CD4-positive, alpha-beta memory T cell (primary cell): ENCODE results near the gene ZNRF3. TPM values are rescaled to one million over a fixed set of nuclear protein-coding genes. Genes with fewer than 3 reads are reported as not detected.

Experiments used
- CTCF ChIA-PET: fragments of 350-600 bp; sonication (Branson Sonifier 250); formaldehyde crosslinking; loops from one replicate; lab custom pipeline; 2021; ENCODE audit warnings: inconsistent platforms; ENCODE audit not compliant: partially characterized antibody; lab: Charles Lee
- POLR2A ChIA-PET: fragments of 350-600 bp; sonication (Branson Sonifier 250); formaldehyde crosslinking; loops from one replicate; lab custom pipeline; 2021; ENCODE audit not compliant: partially characterized antibody; lab: Charles Lee
- DNase-seq, 5 donors: peaks; one replicate each; pipeline versions ENCODE4 v3.0.0 to v3.0.0-alpha.2; 2020 to 2022; ENCODE audit warnings: mixed read lengths in 1 of 5
- H3K27ac ChIP-seq: one replicate; pipeline ENCODE4 v1.7.0; 2013; ENCODE audit warnings: low read depth, low read length
- H3K27me3 ChIP-seq: 2 replicates; pipeline ENCODE4 v1.7.0; 2013; ENCODE audit warnings: mild to moderate bottlenecking, low read length, moderate library complexity; ENCODE audit not compliant: insufficient read depth
- H3K36me3 ChIP-seq: 2 replicates; pipeline ENCODE4 v1.7.0; 2013; ENCODE audit warnings: mild to moderate bottlenecking, low read length, moderate library complexity; ENCODE audit not compliant: insufficient read depth
- H3K4me1 ChIP-seq: 2 replicates; pipeline ENCODE4 v1.7.0; 2013; ENCODE audit warnings: mild to moderate bottlenecking, low read length, moderate library complexity; ENCODE audit not compliant: insufficient read depth
- H3K4me3 ChIP-seq, 2 donors: one replicate each; pipeline ENCODE4 v1.7.0; 2013; ENCODE audit warnings: low read length in 2 of 2, mild to moderate bottlenecking in 1 of 2
- H3K9me3 ChIP-seq, 2 donors: one replicate each; pipeline ENCODE4 v1.7.0; 2013; ENCODE audit warnings: low read length in 2 of 2, control low read depth in 1 of 2; ENCODE audit not compliant: control insufficient read depth in 1 of 2
- H3K27ac Mint-ChIP-seq, 7 donors: one replicate each; pipeline ENCODE4 v1.8.0; 2020 to 2021; ENCODE audit warnings: mixed read lengths in 7 of 7, mild to moderate bottlenecking in 6 of 7, inconsistent platforms in 3 of 7, moderate library complexity in 3 of 7
- H3K27me3 Mint-ChIP-seq, 2 donors: one replicate each; pipeline ENCODE4 v1.8.0; 2020 to 2021; ENCODE audit warnings: mixed read lengths in 2 of 2
- H3K36me3 Mint-ChIP-seq, 2 donors: one replicate each; pipeline ENCODE4 v1.8.0; 2020 to 2021; ENCODE audit warnings: mixed read lengths in 2 of 2, inconsistent platforms in 1 of 2, mild to moderate bottlenecking in 1 of 2
- H3K4me1 Mint-ChIP-seq, 4 donors: one replicate each; pipeline ENCODE4 v1.8.0; 2020 to 2021; ENCODE audit warnings: mixed read lengths in 4 of 4, mild to moderate bottlenecking in 1 of 4
- H3K4me3 Mint-ChIP-seq, 8 donors: one replicate each; pipeline ENCODE4 v1.8.0; 2020 to 2021; ENCODE audit warnings: mixed read lengths in 8 of 8, mild to moderate bottlenecking in 7 of 8, moderate library complexity in 6 of 8, inconsistent platforms in 3 of 8
- H3K9me3 Mint-ChIP-seq, 8 donors: one replicate each; pipeline ENCODE4 v1.8.0; 2020 to 2021; ENCODE audit warnings: mixed read lengths in 8 of 8, mild to moderate bottlenecking in 5 of 8, inconsistent platforms in 3 of 8, moderate library complexity in 1 of 8
- intact Hi-C: fragments of 100-400 bp; cut with micrococcal nuclease; formaldehyde crosslinking; loops from one replicate; pipeline ENCODE4 v1.15.1; 2023
- polyA plus RNA-seq, 2 donors: library from polyadenylated mRNA; unstranded; fragments of 300-500 nt; fragmentation: Illumina TruSeq; gene quantifications; one replicate each; pipeline ENCODE4 v1.2.3, GENCODE V29; 2021
- total RNA-seq, 2 experiments: library from RNA; stranded (reverse); gene quantifications; one replicate each; pipeline ENCODE4 v1.2.3, GENCODE V29; 2021

ZNRF3 gene
- total and polyA plus RNA-seq, 4 experiments from 2014 or later = 0.11 to 0.89 (median 0.70) TPM; not detected in 1

DNA sequence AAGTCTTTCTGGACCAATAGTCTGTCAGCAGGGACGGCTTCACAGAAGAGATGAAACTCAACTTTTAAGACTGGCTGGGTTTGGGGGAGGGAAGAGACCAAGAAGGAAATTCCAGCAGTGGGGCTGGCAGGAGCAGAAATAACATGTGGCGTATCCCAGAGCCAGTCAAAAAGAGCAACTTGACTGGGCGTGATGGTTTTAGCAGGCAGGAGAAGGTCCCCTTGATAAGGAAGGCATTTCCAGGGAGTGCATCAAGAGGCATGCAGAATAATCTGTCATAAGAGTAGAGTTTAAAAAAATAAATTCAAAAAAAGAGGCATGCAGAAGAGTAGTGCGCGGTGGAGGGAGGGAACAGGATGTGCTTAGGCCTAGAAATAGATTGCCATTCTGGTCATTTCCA, 125.8 kb downstream of the ZNRF3 start:
- Histone ChIP-seq H3K27me3 (no peaks in the 10 kb centered on the region), H3K4me1 (no peaks in the 10 kb centered on the region), H3K9me3 (no peaks in the 10 kb centered on the region), H3K27ac (no peak overlapping the region), H3K4me3 (no peak overlapping the region), H3K36me3 (no peaks in the 10 kb centered on the region)
- DNase-seq = no peak
- POLR2A ChIA-PET = no interaction called here
- CTCF ChIA-PET = no interaction called here
- intact Hi-C loops = no loop called here
- H3K4me3 Mint-ChIP-seq = no peak overlapping the region
- no peaks in the 10 kb centered on the region for H3K4me1 Mint-ChIP-seq
- H3K36me3 Mint-ChIP-seq = no peaks in the 10 kb centered on the region
- no peaks in the 10 kb centered on the region for H3K9me3 Mint-ChIP-seq
- H3K27ac Mint-ChIP-seq = no peak overlapping the region
- peaks cover 0 to 1% of the 10 kb centered on the region in 2 donors for H3K27me3 Mint-ChIP-seq

DNA sequence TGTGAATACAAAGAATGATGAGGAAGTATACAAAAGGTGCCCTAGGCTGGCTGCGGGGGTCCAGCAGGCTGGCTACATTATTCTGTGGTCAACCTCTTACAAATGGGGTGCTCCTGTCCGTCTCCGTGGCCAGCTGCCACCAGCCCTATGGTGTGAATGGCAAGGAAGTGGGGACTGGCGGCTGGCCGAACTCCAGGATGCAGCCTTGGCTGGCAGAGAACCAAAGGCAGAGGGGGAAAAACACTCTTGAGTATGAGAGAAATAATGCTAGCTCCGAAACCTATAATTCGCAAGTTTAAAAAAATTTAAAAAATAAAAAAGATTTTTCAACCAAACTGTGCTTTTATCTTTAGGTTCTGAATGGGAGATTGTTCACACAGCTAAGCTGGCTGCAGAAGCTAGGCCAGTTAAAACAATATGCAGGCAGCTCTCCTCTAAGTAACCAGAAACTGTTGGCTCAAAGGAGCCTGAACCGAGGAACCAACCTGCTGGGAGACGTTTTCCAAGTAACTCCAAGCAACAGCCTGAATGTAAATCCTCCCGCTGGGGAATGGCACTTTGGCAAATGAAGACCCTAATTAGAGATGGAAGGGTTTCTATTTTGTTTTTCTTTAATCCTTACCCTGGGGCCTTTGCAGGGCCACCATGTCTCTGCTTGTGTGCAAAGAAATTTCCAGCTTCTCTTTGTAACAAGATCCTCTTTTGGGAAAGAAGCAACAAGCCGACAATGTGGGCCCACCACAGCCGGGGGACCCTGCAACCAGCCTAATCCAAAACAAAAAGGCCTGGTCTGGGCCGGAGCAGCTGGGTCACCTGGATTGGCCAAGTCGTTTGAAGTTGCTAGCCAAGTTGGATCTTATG, 128.1 kb downstream of the ZNRF3 start:
- H3K9me3 Mint-ChIP-seq = no peaks in the 10 kb centered on the region
- no peak overlapping the region for H3K27ac Mint-ChIP-seq
- peaks cover 4 to 8% (median 6%) of the 10 kb centered on the region in 4 donors for H3K4me1 Mint-ChIP-seq
- H3K27me3 Mint-ChIP-seq = peaks cover 0 to 2% of the 10 kb centered on the region in 2 donors
- Histone ChIP-seq H3K36me3 (no peaks in the 10 kb centered on the region), H3K4me1 (no peaks in the 10 kb centered on the region), H3K27ac (no peak overlapping the region), H3K4me3 (no peak overlapping the region), H3K9me3 (no peaks in the 10 kb centered on the region), H3K27me3 (no peaks in the 10 kb centered on the region)
- H3K4me3 Mint-ChIP-seq = no peak overlapping the region
- CTCF ChIA-PET = no interaction called here
- POLR2A ChIA-PET = no interaction called here
- DNase-seq = no peak
- no peaks in the 10 kb centered on the region for H3K36me3 Mint-ChIP-seq
- intact Hi-C loops = no loop called here

DNA sequence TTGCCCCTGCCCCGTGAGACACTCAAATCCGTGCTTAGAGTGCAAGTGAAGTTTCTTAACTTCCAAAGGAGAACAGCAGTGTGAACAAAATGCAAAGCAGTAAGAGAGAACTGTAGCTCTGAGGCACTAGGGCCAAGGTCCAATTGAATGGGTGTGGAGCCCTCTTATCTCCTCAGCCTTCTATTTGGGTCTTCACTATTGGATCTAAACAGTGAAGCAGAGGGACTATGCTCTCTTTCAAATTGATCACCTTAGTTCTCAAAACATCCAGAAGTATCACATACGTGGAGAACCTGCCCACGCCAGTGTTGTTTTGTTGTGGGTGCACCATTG, 128.7 kb downstream of the ZNRF3 start:
- ChIA-PET POLR2A (no interaction called here), CTCF (no interaction called here)
- no peaks in the 10 kb centered on the region for H3K9me3 ChIP-seq
- no peaks in the 10 kb centered on the region for H3K9me3 Mint-ChIP-seq
- no peak overlapping the region for H3K4me3 ChIP-seq
- no peak overlapping the region for H3K27ac Mint-ChIP-seq
- no peak for DNase-seq
- peaks cover 4 to 9% (median 6%) of the 10 kb centered on the region in 4 donors for H3K4me1 Mint-ChIP-seq
- intact Hi-C loops = no loop called here
- no peaks in the 10 kb centered on the region for H3K36me3 ChIP-seq
- no peaks in the 10 kb centered on the region for H3K27me3 ChIP-seq
- no peaks in the 10 kb centered on the region for H3K4me1 ChIP-seq
- no peaks in the 10 kb centered on the region for H3K36me3 Mint-ChIP-seq
- no peak overlapping the region for H3K4me3 Mint-ChIP-seq
- H3K27ac ChIP-seq = no peak overlapping the region
- peaks cover 0 to 2% of the 10 kb centered on the region in 2 donors for H3K27me3 Mint-ChIP-seq

GRCh38 chr22:29012952-29013351, 129.6 kb downstream of the ZNRF3 start:
- intact Hi-C loops = no loop called here
- DNase-seq = no peak
- Mint-ChIP-seq H3K9me3 (peaks cover 0 to under 1% (median 0%) of the 10 kb centered on the region in 8 donors), H3K27ac (no peak overlapping the region), H3K4me1 (peaks cover 4 to 9% (median 6%) of the 10 kb centered on the region in 4 donors), H3K36me3 (no peaks in the 10 kb centered on the region), H3K4me3 (no peak overlapping the region), H3K27me3 (peaks cover 0 to 2% of the 10 kb centered on the region in 2 donors)
- Histone ChIP-seq H3K9me3 (no peaks in the 10 kb centered on the region), H3K4me3 (no peak overlapping the region), H3K4me1 (no peaks in the 10 kb centered on the region), H3K27me3 (no peaks in the 10 kb centered on the region), H3K27ac (no peak overlapping the region), H3K36me3 (no peaks in the 10 kb centered on the region)
- ChIA-PET POLR2A (no interaction called here), CTCF (interaction anchor here (0.9 to 1.1 kb wide), 3 partner anchors 28 to 181 kb away, joined by 3 read pairs; no protein-coding TSS in a partner anchor)

- Mint-ChIP-seq H3K4me3 (no peak overlapping the region), H3K9me3 (peaks cover 0 to 6% (median 3%) of the 10 kb centered on the region in 8 donors), H3K27ac (no peak overlapping the region), H3K27me3 (peaks cover 0 to 2% of the 10 kb centered on the region in 2 donors), H3K4me1 (peaks cover 4 to 9% (median 6%) of the 10 kb centered on the region in 4 donors), H3K36me3 (no peaks in the 10 kb centered on the region)
- H3K27me3 ChIP-seq = no peaks in the 10 kb centered on the region
- H3K36me3 ChIP-seq = no peaks in the 10 kb centered on the region
- ChIA-PET CTCF (interaction anchor here (0.6 to 1.2 kb wide), 3 partner anchors 13 to 27 kb away, joined by 3 to 5 read pairs (median 4); no protein-coding TSS in a partner anchor), POLR2A (no interaction called here)
- no peaks in the 10 kb centered on the region for H3K4me1 ChIP-seq
- intact Hi-C loops = no loop called here
- no peak overlapping the region for H3K27ac ChIP-seq
- H3K4me3 ChIP-seq = no peak overlapping the region
- no peak for DNase-seq
- no peaks in the 10 kb centered on the region for H3K9me3 ChIP-seq
Observed at GRCh38 chr22:29014293-29014692, 130.9 kb downstream of the ZNRF3 start.

DNA sequence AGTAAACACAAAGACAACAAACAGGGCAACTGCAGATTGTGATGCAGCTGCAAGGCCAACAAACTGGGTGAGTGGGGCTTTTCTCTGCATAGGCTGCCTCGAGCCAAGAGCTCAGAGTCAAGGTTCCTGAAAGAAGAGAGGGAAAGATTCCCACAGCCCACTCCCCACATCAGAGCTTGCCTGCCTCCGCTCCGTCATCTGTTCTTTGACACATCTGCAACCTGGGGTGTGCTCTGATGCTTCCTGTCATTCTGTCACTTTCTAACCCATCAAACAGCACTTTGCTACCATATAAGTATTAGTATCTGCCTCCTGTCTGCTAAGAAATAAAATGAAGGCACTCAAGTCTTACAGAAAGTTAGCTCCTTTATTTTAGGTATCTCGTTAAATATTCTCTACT, 131.4 kb downstream of the ZNRF3 start:
- Histone ChIP-seq H3K9me3 (no peaks in the 10 kb centered on the region), H3K27me3 (no peaks in the 10 kb centered on the region), H3K4me1 (no peaks in the 10 kb centered on the region), H3K4me3 (no peak overlapping the region), H3K27ac (no peak overlapping the region), H3K36me3 (no peaks in the 10 kb centered on the region)
- H3K9me3 Mint-ChIP-seq = peaks cover 0 to 7% (median 3%) of the 10 kb centered on the region in 8 donors
- peaks cover 0 to 2% of the 10 kb centered on the region in 2 donors for H3K27me3 Mint-ChIP-seq
- no peak overlapping the region for H3K27ac Mint-ChIP-seq
- ChIA-PET POLR2A (no interaction called here), CTCF (interaction anchor here (0.6 to 1.2 kb wide), 2 partner anchors 14 to 26 kb away, joined by 4 to 5 read pairs; no protein-coding TSS in a partner anchor)
- peaks cover 4 to 9% (median 6%) of the 10 kb centered on the region in 4 donors for H3K4me1 Mint-ChIP-seq
- H3K36me3 Mint-ChIP-seq = no peaks in the 10 kb centered on the region
- intact Hi-C loops = no loop called here
- DNase-seq = no peak
- no peak overlapping the region for H3K4me3 Mint-ChIP-seq

DNA sequence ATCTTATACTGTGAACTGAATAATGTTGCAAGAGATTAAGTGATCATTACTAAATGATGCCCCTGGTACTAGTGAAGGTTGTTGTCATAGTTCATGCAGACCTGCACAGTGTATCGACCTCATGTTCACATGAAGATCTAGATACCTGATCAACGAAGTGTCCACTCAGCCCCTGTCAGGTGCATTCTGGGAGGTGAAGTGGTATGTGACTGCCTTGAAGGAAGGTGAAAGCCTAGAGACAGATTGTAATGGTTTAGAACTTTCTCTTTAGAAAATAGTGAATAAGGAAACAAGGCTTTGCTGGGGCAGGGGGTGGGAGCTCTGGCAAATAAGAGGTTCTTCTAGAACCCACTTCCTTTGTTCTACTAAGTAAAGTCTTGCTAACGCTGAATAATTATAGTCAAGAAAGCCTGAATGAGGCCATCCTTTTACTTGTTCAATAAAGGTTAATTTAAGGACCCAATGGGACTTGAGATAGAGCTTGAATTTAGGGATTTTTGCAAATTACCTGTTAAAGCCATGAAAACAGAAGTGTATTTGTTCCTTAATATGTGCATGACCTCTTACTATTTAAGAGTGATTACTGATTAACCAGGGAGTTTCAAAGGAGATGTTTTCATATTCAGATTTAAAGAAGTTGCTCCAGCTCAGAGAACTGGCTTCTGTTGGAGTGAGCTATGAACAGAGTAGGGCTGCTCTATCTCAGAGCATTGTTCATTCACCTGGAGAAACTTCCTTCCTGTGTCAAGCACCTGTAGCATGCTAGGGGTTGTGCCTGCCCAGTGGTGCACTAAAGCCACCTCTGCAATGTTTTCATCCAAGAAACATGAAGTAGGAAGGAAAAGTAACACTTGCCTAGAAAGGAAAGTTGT, 132.9 kb downstream of the ZNRF3 start:
- POLR2A ChIA-PET = no interaction called here
- peaks cover 0 to 2% of the 10 kb centered on the region in 2 donors for H3K27me3 Mint-ChIP-seq

More for the DNA sequence above, 132.9 kb downstream of the ZNRF3 start:
- intact Hi-C loops = no loop called here
- Mint-ChIP-seq H3K36me3 (no peaks in the 10 kb centered on the region), H3K27ac (no peak overlapping the region), H3K4me3 (no peak overlapping the region), H3K9me3 (peaks cover 0 to 7% (median 3%) of the 10 kb centered on the region in 8 donors), H3K4me1 (peaks cover 4 to 9% (median 6%) of the 10 kb centered on the region in 4 donors)
- no peaks in the 10 kb centered on the region for H3K9me3 ChIP-seq
- no peaks in the 10 kb centered on the region for H3K27me3 ChIP-seq
- no peak for DNase-seq
- H3K27ac ChIP-seq = no peak overlapping the region
- H3K36me3 ChIP-seq = no peaks in the 10 kb centered on the region
- CTCF ChIA-PET = interaction anchor here (1.2 kb wide), 1 partner anchor 416 kb away, joined by 3 read pairs; no protein-coding TSS in a partner anchor
- no peak overlapping the region for H3K4me3 ChIP-seq
- no peaks in the 10 kb centered on the region for H3K4me1 ChIP-seq
